ENCODE data around the gene KHDRBS2.

DNA sequence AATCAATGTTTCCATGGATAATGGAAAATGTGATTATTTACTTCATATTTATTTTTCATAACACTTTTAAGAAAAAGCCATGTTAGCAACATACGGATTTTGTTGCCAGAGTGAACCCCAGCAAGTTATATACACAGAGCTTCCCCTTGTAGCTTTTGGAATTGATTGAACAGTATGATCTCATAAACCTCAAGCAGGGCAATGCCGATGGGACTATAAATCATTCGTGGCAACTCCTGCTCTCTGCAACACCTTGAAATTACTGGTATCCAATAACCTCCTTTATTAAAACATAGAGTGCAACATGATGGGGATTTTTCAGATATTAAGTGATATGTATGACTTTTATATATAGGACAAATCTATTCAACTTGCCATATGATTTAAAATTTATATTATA is 428.5 kb downstream of the KHDRBS2 start:
- TF ChIP-seq GATA2 (IDR thresholded peaks at IDR 0.05; ENCODE audit: low read depth, low read length) = no peak
- TF ChIP-seq GATA3 (IDR thresholded peaks at IDR 0.05; ENCODE audit: low read depth, low read length) = no peak
